Endothelial cell of umbilical vein (primary cell): ENCODE results near the gene CLTC.

Experiments used
- CTCF ChIP-seq, 2 donors: IDR thresholded peaks; 1 replicate in 1 of 2; 2 replicates in 1 of 2; pipeline ENCODE4 v1.5.1; 2011; ENCODE audit warnings: low read length in 2 of 2, mild to moderate bottlenecking in 2 of 2, moderate library complexity in 2 of 2, control low read depth in 1 of 2, inconsistent platforms in 1 of 2, low read depth in 1 of 2; ENCODE audit not compliant: insufficient read depth in 1 of 2; ENCODE audit errors: extremely low read depth in 1 of 2
- EZH2 ChIP-seq: IDR thresholded peaks from 2 replicates; pipeline ENCODE4 v1.6.1; 2012; ENCODE audit warnings: borderline replicate concordance, low read depth, mild to moderate bottlenecking, moderate library complexity, low read length, inconsistent platforms; ENCODE audit not compliant: severe bottlenecking
- FOS ChIP-seq: IDR thresholded peaks from 2 replicates; pipeline ENCODE4 v1.6.1; 2011; ENCODE audit warnings: mild to moderate bottlenecking, low read length, moderate library complexity, borderline replicate concordance; ENCODE audit not compliant: insufficient read depth
- GATA2 ChIP-seq: IDR thresholded peaks from 2 replicates; pipeline ENCODE4 v1.7.0; 2011; ENCODE audit warnings: low read depth, mild to moderate bottlenecking, moderate library complexity, mixed read lengths, low read length; ENCODE audit not compliant: insufficient read length, insufficient read depth
- JUN ChIP-seq: IDR thresholded peaks from 2 replicates; pipeline ENCODE4 v1.6.1; 2011; ENCODE audit warnings: borderline replicate concordance, low read depth; ENCODE audit not compliant: insufficient read length, insufficient read depth
- MAX ChIP-seq: IDR thresholded peaks from 2 replicates; pipeline ENCODE4 v1.6.1; 2011; ENCODE audit not compliant: insufficient read depth, insufficient read length
- MYC ChIP-seq: IDR thresholded peaks from one replicate; pipeline ENCODE4 v1.6.1; 2011; ENCODE audit warnings: mild to moderate bottlenecking, low read depth, low read length
- POLR2A ChIP-seq: IDR thresholded peaks from 2 replicates; pipeline ENCODE4 v1.6.1; 2012; ENCODE audit warnings: low read depth, mild to moderate bottlenecking, control low read depth, low read length
- POLR2AphosphoS5 ChIP-seq: IDR thresholded peaks from 2 replicates; pipeline ENCODE4 v1.6.1; 2012; ENCODE audit warnings: low read depth, mild to moderate bottlenecking, control low read depth, low read length, moderate library complexity; ENCODE audit not compliant: insufficient read depth

GRCh38 chr17:59671386-59671785 is 51.7 kb downstream of the CLTC start:
- TF ChIP-seq CTCF (IDR thresholded peaks at IDR 0.05; ENCODE audit: extremely low read depth in 1 of 2, insufficient read depth in 1 of 2, low read depth in 1 of 2, low read length in 2 of 2) (no peak), POLR2AphosphoS5 (no peak), JUN (no peak), MYC (no peak), EZH2 (no peak), MAX (no peak), POLR2A (no peak), GATA2 (no peak), FOS (no peak)
